ENCODE results near the gene MUC6. TPM values are rescaled to one million over a fixed set of nuclear protein-coding genes. Genes with fewer than 3 reads are reported as not detected.

MUC6 gene
- total and polyA plus RNA-seq, 9 donors: 0.09 to 0.61 (median 0.28) TPM; not detected in 1

GRCh38 chr11:1078191-1078601 lies 41.7 kb upstream of the MUC6 start:
- no peaks in the 10 kb centered on the region for H3K9me3 ChIP-seq (replicated peaks; ENCODE audit: control insufficient read depth, low read depth, low read length)
- H3K36me3 ChIP-seq (ENCODE audit: control insufficient read depth, insufficient read depth, low read length): no peaks in the 10 kb centered on the region
- no peak overlapping the region for H3K4me3 ChIP-seq (ENCODE audit: low read length)
- no peak for DNase-seq
- H3K4me1 ChIP-seq (ENCODE audit: control insufficient read depth, insufficient read depth, low read length): peaks cover 23% of the 10 kb centered on the region
- no peaks in the 10 kb centered on the region for H3K27me3 ChIP-seq (ENCODE audit: control insufficient read depth, insufficient read depth, low read length)
- no peak overlapping the region for H3K27ac ChIP-seq (ENCODE audit: low read length)
- WGBS (ENCODE audit: insufficient coverage): 78% methylated on average over 39 of the region's 39 CpGs

- no peaks in the 10 kb centered on the region for H3K36me3 ChIP-seq (ENCODE audit: control insufficient read depth, insufficient read depth, low read length)
- H3K9me3 ChIP-seq (replicated peaks; ENCODE audit: control insufficient read depth, low read depth, low read length): no peaks in the 10 kb centered on the region
- DNase-seq: no peak
- WGBS (ENCODE audit: insufficient coverage): 63% methylated on average over 29 of the region's 33 CpGs
- H3K4me3 ChIP-seq (ENCODE audit: low read length): no peak overlapping the region
- H3K27ac ChIP-seq (ENCODE audit: low read length): no peak overlapping the region
- no peaks in the 10 kb centered on the region for H3K27me3 ChIP-seq (ENCODE audit: control insufficient read depth, insufficient read depth, low read length)
- H3K4me1 ChIP-seq (ENCODE audit: control insufficient read depth, insufficient read depth, low read length): peaks cover 29% of the 10 kb centered on the region
These were observed 41.0 kb upstream of the MUC6 start for GRCh38 chr11:1077417-1078119.

- no peak for DNase-seq
- Histone ChIP-seq H3K4me1 (ENCODE audit: control insufficient read depth, insufficient read depth, low read length) (peaks cover 32% of the 10 kb centered on the region), H3K4me3 (ENCODE audit: low read length) (no peak overlapping the region), H3K9me3 (replicated peaks; ENCODE audit: control insufficient read depth, low read depth, low read length) (no peaks in the 10 kb centered on the region), H3K36me3 (ENCODE audit: control insufficient read depth, insufficient read depth, low read length) (no peaks in the 10 kb centered on the region), H3K27ac (ENCODE audit: low read length) (no peak overlapping the region), H3K27me3 (ENCODE audit: control insufficient read depth, insufficient read depth, low read length) (no peaks in the 10 kb centered on the region)
- 87% methylated on average over 9 of the region's 11 CpGs for WGBS (ENCODE audit: insufficient coverage)
These were observed 40.5 kb upstream of the MUC6 start for GRCh38 chr11:1077033-1077416.

DNA sequence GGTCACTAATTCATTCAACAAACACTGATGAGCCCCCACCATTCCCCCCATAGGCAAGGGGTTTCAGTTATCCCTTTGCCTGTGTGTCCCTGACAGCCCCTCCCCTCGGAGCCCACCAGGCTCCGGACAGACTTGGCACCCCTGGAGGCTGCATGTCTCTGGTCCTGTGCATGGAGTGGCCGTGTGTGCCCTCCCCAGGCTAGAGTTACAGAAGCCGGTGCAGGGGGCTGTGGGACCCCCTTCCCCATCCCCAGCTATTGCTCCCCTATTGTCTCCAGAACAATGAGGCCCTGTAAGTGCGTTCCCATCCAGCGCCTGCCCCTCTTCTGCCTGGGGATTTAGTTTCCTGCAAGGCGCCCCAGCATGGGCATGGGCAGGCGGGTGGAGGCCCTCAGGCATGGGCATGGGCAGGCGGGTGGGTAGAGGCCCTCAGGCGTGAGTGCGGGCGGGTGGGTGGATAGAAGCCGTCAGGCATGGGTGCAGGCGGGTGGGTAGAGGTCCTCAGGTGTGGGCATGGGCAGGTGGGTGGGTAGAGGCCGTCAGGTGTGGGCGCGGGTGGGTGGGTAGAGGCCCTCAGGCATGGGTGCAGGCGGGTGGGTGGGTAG lies 39.6 kb upstream of the MUC6 start:
- Histone ChIP-seq H3K27me3 (ENCODE audit: control insufficient read depth, insufficient read depth, low read length) (no peaks in the 10 kb centered on the region), H3K4me1 (ENCODE audit: control insufficient read depth, insufficient read depth, low read length) (peaks cover 32% of the 10 kb centered on the region), H3K36me3 (ENCODE audit: control insufficient read depth, insufficient read depth, low read length) (no peaks in the 10 kb centered on the region), H3K27ac (ENCODE audit: low read length) (no peak overlapping the region), H3K9me3 (replicated peaks; ENCODE audit: control insufficient read depth, low read depth, low read length) (no peaks in the 10 kb centered on the region), H3K4me3 (ENCODE audit: low read length) (no peak overlapping the region)
- 74% methylated on average over 7 of the region's 18 CpGs for WGBS (ENCODE audit: insufficient coverage)
- DNase-seq: no peak

DNA sequence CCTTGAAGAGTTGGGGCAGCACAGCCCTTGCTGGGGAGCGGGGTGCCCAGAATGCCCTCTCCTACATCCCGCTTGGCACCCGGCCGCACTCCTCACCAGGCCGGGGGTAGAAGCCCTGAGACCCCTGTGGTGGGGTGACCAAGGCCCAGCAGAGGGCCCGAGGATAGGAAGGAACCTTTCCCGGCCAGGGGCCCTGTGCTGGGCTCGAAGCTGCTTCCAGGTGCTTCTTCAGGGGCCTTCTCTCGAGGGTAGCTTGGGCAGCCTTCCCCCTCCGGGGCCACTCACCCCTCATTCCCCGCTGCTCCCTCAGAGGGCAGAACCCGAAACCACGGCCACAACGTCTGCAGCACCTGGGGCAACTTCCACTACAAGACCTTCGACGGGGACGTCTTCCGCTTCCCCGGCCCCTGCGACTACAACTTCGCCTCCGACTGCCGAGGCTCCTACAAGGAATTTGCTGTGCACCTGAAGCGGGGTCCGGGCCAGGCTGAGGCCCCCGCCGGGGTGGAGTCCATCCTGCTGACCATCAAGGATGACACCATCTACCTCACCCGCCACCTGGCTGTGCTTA lies 38.9 kb upstream of the MUC6 start:
- DNase-seq: no peak
- H3K36me3 ChIP-seq (ENCODE audit: control insufficient read depth, insufficient read depth, low read length): no peaks in the 10 kb centered on the region
- no peak overlapping the region for H3K4me3 ChIP-seq (ENCODE audit: low read length)
- H3K9me3 ChIP-seq (replicated peaks; ENCODE audit: control insufficient read depth, low read depth, low read length): no peaks in the 10 kb centered on the region
- no peaks in the 10 kb centered on the region for H3K27me3 ChIP-seq (ENCODE audit: control insufficient read depth, insufficient read depth, low read length)
- H3K27ac ChIP-seq (ENCODE audit: low read length): no peak overlapping the region
- WGBS (ENCODE audit: insufficient coverage): 78% methylated on average over 26 of the region's 28 CpGs
- peaks cover 32% of the 10 kb centered on the region for H3K4me1 ChIP-seq (ENCODE audit: control insufficient read depth, insufficient read depth, low read length)

DNA sequence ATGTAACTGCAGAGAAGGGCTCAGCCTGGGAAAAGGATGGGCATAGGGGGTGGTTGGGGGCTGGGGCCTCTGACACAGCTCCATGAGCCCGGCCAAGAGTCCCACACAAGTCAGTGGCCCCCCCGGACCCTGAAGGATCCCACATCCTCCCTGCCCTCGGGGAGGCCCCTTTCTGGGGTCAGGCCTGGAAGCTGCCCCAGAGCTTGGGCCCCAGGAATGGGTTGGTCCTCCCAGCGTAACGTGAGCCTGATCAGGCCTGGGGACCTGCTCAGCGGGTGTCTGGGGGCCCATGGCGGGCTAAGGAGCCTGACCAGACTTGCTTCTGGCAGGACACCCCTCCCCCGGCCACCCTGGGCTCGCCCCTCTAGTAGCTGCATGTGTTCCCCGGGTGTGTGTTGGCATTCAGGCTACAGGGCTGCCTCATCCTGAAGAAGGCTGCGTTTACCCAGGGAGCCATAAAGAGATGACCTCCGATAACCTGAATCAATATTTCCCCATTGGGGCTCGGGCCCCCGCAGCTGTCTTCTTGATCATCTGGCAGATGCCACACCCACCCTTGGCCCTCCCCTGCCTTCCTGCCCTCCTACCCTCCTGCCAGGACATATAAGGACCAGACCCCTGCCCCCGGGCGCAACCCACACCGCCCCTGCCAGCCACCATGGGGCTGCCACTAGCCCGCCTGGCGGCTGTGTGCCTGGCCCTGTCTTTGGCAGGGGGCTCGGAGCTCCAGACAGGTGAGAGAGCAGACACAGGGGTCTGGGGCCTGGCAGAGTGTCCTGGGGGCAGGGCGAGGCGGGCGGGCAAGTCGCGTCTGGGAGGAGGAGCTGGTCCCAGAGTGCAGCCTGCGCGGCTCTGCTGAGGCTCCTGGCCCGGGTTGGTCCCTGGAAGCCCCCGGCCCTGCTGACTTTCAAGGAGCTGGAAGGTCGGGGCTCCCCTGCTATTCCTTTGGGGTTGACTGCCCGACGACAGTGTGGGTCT lies 38.0 kb upstream of the MUC6 start, which contains the start of gene MUC2:
Gene MUC2, plus strand, starts transcription at position 631 of the 978 bp plus-strand sequence.
- WGBS (ENCODE audit: insufficient coverage): 66% methylated on average over 28 of the region's 32 CpGs
- no peaks in the 10 kb centered on the region for H3K36me3 ChIP-seq (ENCODE audit: control insufficient read depth, insufficient read depth, low read length)
- H3K27ac ChIP-seq (ENCODE audit: low read length): no peak within 1 kb of the TSS
- no peaks in the 10 kb centered on the region for H3K9me3 ChIP-seq (replicated peaks; ENCODE audit: control insufficient read depth, low read depth, low read length)
- DNase-seq: no peak
- no peaks in the 10 kb centered on the region for H3K27me3 ChIP-seq (ENCODE audit: control insufficient read depth, insufficient read depth, low read length)
- no peak within 1 kb of the TSS for H3K4me3 ChIP-seq (ENCODE audit: low read length)
- peaks cover 32% of the 10 kb centered on the region for H3K4me1 ChIP-seq (ENCODE audit: control insufficient read depth, insufficient read depth, low read length)

- no peaks in the 10 kb centered on the region for H3K36me3 ChIP-seq (ENCODE audit: control insufficient read depth, insufficient read depth, low read length)
- H3K9me3 ChIP-seq (replicated peaks; ENCODE audit: control insufficient read depth, low read depth, low read length): no peaks in the 10 kb centered on the region
- no peak overlapping the region for H3K4me3 ChIP-seq (ENCODE audit: low read length)
- no peak for DNase-seq
- no peak overlapping the region for H3K27ac ChIP-seq (ENCODE audit: low read length)
- H3K4me1 ChIP-seq (ENCODE audit: control insufficient read depth, insufficient read depth, low read length): peaks cover 32% of the 10 kb centered on the region
- 72% methylated on average over 8 of the region's 11 CpGs for WGBS (ENCODE audit: insufficient coverage)
- H3K27me3 ChIP-seq (ENCODE audit: control insufficient read depth, insufficient read depth, low read length): peaks cover 2% of the 10 kb centered on the region
These were observed 37.3 kb upstream of the MUC6 start for GRCh38 chr11:1073851-1074243.

DNA sequence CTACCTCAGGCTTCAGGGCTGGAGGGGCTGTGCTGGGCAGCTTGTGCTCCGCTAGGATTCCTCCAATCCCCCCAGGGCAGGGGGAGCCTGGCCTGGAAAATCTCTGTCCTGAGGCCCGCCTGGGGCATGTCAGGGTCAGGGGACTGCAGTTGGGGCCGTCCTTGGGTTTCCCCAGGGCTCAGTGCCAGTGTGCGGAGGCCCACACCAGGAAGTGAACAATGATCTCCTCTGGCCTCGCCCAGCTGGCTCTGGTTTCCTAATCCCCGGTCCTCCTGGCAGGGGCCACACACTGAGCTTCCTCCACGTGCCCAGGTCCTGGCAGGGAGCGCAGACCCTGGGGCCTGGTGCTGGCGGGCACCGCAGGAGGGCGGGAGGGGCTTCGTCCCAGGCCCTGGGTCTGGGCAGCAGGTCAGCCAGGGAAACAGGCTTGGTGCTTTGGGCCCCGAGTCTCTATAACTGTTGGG lies 36.8 kb upstream of the MUC6 start:
- Histone ChIP-seq H3K4me1 (ENCODE audit: control insufficient read depth, insufficient read depth, low read length) (peaks cover 32% of the 10 kb centered on the region), H3K9me3 (replicated peaks; ENCODE audit: control insufficient read depth, low read depth, low read length) (no peaks in the 10 kb centered on the region), H3K36me3 (ENCODE audit: control insufficient read depth, insufficient read depth, low read length) (no peaks in the 10 kb centered on the region), H3K4me3 (ENCODE audit: low read length) (no peak overlapping the region), H3K27me3 (ENCODE audit: control insufficient read depth, insufficient read depth, low read length) (peaks cover 2% of the 10 kb centered on the region), H3K27ac (ENCODE audit: low read length) (no peak overlapping the region)
- peak; percentile 71 for DNase-seq
- 47% methylated on average over 11 of the region's 13 CpGs for WGBS (ENCODE audit: insufficient coverage)

DNA sequence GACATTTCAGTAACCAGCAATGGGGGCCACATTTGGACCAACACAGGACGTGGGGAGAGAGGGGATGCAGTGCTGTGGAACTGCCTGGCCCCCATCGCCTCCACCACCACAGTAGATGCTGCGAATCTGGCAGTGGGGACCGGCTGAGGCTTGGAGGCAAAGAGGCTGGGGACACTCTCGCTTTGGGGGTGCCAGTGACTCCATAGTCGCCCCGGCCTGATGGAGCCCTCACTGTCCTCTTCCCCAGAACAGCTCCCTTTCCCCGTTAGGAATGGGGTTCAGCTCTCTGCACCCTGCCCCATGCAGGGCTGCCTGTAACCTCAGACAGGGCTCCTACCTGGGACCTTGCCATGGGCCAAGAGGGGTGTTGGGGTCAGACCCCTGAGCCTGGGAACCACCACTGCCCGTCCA lies 36.3 kb upstream of the MUC6 start:
- Histone ChIP-seq H3K9me3 (replicated peaks; ENCODE audit: control insufficient read depth, low read depth, low read length) (no peaks in the 10 kb centered on the region), H3K27me3 (ENCODE audit: control insufficient read depth, insufficient read depth, low read length) (peaks cover 2% of the 10 kb centered on the region), H3K27ac (ENCODE audit: low read length) (no peak overlapping the region), H3K36me3 (ENCODE audit: control insufficient read depth, insufficient read depth, low read length) (no peaks in the 10 kb centered on the region), H3K4me1 (ENCODE audit: control insufficient read depth, insufficient read depth, low read length) (peaks cover 30% of the 10 kb centered on the region), H3K4me3 (ENCODE audit: low read length) (no peak overlapping the region)
- DNase-seq: no peak
- 84% methylated on average over 6 of the region's 9 CpGs for WGBS (ENCODE audit: insufficient coverage)
